Activated T-helper 1 cell treated with Interleukin-2 at 50 U/mL for 16 hours (primary cell): ENCODE results near the gene SLC51A.
A peak's percentile ranks its signal among the peaks of the same experiment; 100 is the strongest.
"Not testable (repeated sequence)": the region's sequence is repeated elsewhere in the genome, so short reads cannot be mapped to it uniquely, and the experiment has no call there.

Experiments used
- DNase-seq: peaks from one replicate; pipeline ENCODE4 v3.0.0-alpha.2; 2020; ENCODE audit warnings: low read depth

SLC51A gene

GRCh38 chr3:196193736-196194541, 22.4 kb upstream of the SLC51A start:
- no peak for DNase-seq

DNA sequence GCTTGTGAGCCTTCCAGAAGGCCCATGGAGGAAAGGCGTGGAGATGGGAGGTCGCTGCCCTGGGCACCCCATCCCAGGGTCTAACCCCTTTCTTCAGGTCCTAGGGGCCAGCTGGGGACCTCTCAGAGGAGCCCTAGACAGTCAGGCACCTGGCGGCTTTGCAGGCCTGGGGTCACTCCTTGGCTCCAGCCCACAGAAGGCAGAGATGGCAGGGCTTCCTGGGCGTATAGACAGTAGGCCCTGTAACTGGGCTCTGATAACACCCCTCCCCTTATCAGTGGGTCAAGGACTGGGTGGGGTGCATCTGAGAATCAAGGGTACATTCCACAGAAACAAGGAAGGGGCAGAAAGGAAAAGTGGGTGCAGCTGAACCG, 21.8 kb upstream of the SLC51A start:
- DNase-seq: no peak

DNA sequence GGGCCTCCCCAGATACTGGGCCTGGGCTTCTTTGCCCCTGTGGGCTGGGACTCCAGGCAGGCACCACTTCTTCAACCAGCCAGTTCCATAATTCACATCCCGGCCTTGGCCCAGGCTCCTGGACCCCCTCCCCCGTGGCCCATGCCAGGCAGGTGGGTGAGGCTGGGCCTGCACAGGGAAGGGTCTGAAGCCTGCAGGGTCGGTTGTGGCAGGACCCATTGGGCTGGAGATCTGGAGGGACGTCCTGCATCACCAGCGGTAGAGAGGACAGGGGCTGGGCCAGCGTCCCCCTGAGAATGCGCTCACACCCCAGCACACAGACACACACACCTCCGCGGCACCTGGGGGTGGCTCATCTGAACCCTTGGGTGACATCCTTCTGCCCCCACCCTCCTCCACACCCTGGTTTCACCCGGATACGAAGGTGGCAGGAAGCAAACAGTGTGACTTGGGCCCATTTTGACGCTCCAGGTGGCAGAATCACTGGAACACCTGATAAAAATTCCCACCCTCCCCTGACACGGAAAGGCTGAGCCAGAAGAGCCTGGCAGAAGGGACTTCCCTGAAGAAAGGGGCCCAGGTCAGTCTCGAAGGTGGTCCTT, 20.6 kb upstream of the SLC51A start:
- no peak for DNase-seq

DNA sequence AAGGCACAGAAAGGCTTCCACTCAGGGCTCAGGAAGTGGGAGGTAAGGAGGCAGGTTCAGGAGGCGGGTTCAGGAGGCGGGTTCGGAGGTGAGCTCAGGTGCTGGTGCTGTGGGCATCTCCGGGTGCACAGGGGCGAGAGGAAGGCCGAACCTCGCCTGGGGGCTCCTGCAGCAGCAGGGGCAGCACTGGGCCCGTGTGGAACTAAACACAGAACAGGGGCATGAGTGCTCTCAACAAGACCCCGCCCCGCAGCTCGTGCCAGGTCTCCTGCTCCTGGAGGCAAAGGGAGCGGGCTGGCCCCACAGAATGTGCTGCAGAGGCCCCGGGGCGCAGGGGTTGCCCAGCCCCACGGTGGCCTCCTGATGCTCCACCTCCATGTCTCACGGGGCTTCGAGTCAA, 18.8 kb upstream of the SLC51A start:
- DNase-seq: no peak

- no peak for DNase-seq
Measured at GRCh38 chr3:196198081-196198675, 18.2 kb upstream of the SLC51A start.

DNA sequence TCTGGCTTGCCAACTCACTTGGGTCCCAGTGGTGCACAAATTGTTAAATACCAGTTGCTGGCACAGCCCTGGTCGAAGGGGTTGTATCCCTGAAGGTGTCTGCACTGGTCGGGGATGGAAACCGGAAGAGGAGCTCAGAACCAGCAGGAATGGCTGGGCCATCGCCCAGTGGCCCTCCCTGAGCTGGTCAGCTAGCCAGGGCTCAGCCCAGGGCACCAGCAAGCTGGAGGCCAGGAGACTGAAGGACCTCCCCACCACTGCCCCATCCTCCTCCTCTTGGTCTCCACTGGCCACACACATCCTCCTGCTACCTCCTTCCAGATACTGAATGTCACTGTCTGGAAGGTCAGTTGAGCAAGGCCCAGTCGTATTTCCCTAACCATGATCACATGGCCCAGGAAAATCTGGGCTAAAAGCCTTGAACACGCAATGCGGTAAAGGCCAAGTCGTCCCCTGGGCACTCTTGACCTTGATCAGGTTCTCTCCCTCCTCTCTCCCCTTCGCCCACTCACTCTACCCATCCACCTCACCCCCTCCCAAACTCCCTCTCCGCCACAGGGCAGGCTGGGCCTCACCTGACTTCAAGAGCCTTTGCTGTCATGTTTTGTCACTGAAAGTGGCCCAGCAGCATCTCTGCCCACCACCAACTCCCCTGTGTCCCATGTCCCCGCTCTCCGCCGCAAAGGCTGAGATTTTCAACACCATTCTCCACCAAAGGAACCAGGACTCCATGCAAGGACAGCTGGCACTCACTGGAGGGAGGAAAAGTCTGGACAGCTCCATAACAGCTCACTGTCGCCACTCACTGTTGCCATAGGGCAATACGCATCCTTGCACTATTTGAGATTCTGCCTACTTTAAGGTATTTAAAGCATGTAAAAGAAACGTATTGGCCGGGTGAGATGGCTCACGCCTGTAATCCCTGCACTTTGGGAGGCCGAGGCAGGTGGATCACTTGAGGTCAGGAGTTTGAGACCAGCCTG, 17.3 kb upstream of the SLC51A start:
- DNase-seq: no peak

- no peak for DNase-seq
Measured at GRCh38 chr3:196202516-196202970, 13.8 kb upstream of the SLC51A start.

DNA sequence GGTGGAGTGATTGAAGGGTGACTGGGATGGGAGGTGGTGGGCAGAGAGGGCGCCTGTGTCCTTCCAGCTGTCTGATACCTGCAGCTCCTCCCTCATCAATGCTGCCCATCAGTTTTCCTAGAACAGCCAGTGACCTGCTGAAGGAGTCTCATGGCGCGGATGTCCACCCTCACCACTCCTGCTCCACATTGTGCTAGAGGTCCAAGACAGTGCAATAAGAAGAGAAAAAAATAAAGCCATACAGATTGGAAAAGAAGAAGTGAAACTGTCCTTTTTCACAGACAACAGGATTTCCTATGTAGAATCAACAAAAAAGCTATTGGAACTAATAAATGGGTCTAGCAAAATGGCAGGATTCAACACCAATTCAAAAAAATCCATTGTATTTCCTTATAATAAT, 12.5 kb upstream of the SLC51A start:
- no peak for DNase-seq

DNA sequence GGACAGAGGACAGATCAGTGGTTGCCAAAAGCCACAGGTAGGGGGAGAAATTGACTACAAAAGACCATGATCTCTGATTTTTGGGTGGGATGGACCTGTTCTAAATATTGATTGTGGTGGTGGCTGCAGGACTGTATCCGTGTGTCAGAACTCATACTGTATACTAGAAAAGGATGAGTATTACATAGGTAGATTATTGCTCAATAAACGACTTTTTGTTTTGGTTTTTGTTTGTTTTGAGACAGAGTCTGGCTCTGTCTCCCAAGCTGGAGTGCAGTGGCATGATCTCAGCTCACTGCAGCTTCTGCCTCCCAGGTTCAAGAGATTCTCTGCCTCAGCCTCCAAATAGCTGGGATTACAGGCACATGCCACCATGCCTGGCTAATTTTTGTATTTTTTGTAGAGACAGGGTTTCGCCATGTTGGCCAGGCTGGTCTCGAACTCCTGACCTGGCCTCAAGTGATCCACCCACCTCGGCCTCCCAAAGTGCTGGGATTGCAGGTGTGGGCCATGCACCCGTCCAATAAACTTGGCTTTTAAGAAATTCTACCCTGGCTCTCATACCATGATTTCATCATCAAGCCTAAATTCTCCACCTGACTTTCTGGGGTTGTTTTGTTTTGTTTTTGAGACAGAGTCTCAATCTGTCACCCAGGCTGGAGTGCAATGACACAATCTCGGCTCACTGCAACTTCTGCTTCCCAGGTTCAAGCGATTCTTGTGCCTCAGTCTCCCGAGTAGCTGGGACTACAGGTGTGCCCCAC, 10.7 kb upstream of the SLC51A start:
- DNase-seq: not testable (repeated sequence)

- DNase-seq: no peak
Measured at GRCh38 chr3:196207159-196207832, 9.0 kb upstream of the SLC51A start.

- peak; percentile 31 for DNase-seq
Measured at GRCh38 chr3:196207833-196208607, 8.3 kb upstream of the SLC51A start.

DNA sequence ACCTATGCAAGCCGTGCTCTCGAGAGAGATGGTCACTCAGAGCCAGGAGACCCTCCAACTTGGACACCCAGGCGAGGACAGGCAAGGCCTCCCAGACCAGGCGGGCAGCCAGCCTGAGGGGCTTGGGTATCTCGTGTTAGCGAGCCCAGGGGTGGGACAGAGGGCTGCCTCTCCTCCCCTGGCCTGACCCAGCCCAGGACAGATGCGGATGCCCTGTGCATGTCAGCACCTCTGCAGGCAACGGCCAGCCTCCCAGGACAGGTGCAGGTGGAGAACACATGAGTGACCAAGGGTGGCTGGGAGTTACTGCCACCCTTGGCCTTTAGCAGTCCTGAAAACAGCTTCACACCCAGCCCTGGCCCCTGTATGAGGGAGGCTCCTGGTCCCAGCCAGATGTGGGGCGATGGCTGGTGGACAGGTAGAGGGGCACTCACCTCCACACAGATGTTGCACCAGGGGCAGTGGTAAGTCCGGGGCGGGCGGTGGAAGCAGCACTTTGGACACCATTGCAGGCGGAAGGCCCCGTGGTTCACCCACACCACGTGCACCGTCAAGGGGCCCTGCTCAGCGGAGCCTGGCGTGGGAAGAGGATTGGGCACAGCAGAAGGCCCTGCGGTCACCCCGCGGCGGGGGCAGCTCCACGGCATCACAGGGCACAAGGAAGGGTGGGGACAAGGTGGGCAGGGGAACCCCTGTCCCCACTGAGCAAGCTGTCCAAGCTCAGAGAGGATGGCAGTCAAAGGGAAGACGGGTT, 7.2 kb upstream of the SLC51A start:
- DNase-seq: no peak

- not testable (repeated sequence) for DNase-seq
Measured at GRCh38 chr3:196209944-196210672, 6.2 kb upstream of the SLC51A start.

GRCh38 chr3:196210673-196211556, 5.4 kb upstream of the SLC51A start, which contains the start of gene ZDHHC19:
ZDHHC19 (minus strand) TSS chr3:196211400; CDS start chr3:196211315, 85 bp downstream.
- no peak for DNase-seq

DNA sequence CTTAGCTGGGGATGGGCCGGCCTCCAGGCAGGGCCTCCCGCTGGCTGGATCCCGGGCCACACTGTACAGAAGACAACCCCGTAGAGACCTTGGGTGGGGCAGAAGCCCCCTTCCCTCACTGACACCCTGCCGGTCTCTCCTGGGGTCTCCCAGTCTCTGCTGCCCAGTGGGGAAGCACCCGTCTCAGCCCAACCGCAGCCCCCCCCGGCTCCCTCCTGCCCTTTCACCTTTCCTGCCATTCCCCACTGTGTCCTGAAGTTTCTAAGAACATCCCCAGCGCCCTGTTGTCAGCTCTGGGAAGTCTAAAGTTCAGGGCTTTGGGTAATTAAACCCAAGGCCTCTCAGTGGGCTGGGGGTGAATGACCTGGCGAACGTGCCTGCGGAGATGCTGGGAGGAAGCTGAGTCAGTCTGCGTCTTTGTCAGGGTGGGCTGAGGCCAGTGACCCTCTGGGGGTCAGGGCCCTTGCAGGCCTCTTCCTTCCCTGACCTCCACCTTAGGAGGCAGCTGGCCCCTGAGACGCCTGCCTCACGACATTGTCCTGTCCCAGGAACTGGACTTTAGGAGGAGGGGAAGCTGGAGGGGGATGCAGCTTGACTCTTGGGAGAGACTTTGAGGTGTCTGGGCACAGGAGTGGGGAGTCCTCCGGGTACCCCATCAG, 1.4 kb upstream of the SLC51A start:
- no peak for DNase-seq

GRCh38 chr3:196215493-196216020, 777 bp upstream of the SLC51A start:
- no peak for DNase-seq
